Measurements from ENCODE around the gene BNC2.

BNC2 gene

DNA sequence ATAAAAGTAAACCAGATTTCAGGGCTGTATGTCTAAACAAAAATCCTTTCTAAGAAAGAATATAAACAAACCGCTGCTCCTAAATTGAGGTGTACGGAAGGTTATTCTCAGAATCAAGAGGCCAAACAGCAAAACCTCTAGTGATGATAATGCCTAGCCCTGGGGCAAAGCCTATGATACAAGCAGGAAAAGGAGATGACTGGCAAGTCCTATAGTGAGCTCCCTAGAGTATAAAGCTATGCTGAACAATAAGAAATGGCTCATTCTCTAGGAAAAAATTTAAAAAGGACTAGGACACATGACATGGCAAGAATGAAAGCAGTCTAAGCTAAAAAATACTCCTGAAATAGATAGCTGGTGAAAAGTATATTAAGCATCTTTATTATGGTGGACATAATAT lies 187.1 kb downstream of the BNC2 start:
- TF ChIP-seq GATA1 (IDR thresholded peaks at IDR 0.05; ENCODE audit: low read depth, low read length) (no peak), POLR2A (IDR thresholded peaks at IDR 0.05; ENCODE audit: low read length) (no peak)
- DNase-seq: no peak

DNA sequence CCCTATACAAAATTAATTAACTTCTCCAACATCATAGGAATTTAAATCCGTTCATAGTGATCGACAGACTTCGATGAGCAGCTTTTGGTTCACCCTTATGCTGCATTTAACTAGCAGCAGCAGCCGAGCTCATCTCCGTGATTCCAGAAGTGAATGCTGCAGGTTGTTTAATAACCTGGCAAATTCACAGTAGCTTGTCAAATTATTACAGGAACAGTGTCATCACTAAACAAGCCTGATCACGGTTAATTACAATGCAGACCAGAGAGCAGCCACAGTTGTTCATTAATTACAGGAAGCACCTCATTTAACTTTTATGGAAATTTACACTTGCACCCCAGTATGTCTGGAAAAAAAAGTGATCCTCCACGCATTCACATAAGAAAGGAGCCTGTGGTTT lies 188.2 kb downstream of the BNC2 start:
- TF ChIP-seq GATA1 (IDR thresholded peaks at IDR 0.05; ENCODE audit: low read depth, low read length) (no peak), POLR2A (IDR thresholded peaks at IDR 0.05; ENCODE audit: low read length) (no peak)
- DNase-seq: no peak

DNA sequence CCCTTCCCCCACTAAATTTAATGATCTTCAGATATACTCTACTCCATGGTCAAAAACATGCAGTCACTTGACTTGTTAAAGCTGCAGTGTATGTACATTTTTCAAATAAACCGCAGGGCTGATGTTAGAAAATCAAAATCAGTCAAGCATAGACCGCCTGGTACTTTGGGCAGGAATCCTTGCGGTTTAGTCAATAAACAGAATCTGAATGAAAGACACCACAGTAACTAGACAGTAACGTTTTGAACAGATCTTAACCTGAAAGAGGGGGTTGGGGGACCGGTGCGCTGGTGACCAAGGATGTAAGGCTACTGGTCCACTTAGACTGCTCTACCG lies 188.8 kb downstream of the BNC2 start:
- TF ChIP-seq POLR2A (IDR thresholded peaks at IDR 0.05; ENCODE audit: low read length): no peak
- no peak for TF ChIP-seq GATA1 (IDR thresholded peaks at IDR 0.05; ENCODE audit: low read depth, low read length)
- DNase-seq: no peak

DNA sequence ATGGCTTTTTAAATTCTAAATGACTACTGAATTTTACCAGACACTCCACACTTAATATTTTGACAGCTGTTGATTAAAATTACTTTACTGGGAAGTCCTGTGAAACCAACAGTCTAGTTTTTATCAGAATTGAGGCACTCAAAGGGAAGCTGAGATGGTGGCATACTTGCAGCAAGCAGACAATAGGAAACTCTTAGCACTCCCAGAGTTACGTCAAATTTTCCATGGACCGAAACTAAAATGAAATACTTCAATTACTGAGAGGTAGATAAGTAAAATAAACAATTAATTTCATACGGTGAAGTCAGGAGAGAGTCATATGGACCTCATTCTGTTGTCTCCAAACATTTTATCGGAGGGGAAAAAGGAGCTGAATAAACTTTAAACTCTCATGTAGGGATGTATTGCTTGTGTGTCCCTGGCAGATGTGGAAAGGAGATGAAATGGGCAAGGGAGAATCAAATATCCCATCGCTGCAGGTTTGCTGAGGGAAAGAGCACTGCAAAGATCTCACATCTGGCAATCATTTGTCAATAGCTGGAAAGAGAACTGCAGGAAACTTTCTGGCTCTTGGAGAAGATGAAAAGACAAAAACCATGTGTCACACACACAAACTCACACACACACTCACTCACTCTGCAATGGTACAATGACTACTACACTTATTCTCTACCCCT lies 189.4 kb downstream of the BNC2 start:
- DNase-seq: no peak
- TF ChIP-seq GATA1 (IDR thresholded peaks at IDR 0.05; ENCODE audit: low read depth, low read length) (no peak), POLR2A (IDR thresholded peaks at IDR 0.05; ENCODE audit: low read length) (no peak)

DNA sequence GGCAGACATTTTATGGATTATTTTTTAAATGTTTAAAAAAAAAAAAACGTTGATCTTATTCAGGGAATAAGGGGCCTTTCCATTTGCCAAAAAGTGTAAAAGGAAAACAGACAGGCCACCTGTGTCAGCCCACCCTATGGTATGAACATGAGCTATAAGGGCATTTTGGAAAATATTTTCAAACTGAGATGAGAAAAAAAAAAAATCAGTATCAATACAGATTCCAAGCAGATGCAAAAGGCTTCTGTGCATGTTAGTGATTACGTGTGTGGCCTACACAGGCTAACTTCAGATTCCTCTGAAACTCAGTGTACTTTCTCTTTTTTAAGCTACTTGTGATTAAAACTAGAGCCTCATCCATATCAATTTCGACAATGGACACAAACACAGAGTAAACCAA lies 189.9 kb downstream of the BNC2 start:
- no peak for TF ChIP-seq GATA1 (IDR thresholded peaks at IDR 0.05; ENCODE audit: low read depth, low read length)
- no peak for TF ChIP-seq POLR2A (IDR thresholded peaks at IDR 0.05; ENCODE audit: low read length)
- no peak for DNase-seq

DNA sequence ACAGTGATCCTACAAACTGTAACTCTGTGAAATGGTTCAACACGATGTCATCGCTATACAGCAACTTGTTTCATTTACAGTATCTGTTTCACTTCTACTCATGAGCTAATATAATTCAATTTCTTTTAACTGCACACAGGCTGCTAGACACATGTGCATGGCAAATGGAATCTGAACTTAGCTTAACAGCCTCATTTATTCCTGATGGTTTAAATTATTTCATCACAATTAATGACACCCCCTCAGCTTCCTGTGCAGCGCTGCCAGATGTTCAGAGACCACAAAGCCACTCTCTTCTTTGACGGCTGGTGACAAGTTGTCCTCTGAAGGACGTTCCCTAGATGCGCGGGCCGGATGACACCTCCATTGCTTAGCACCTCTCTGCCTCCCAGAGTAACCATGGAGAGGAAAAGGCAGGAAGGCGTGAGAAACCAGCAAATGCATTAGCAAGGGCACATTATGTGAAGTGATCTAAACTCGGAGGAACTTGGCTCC lies 191.1 kb downstream of the BNC2 start:
- no peak for DNase-seq
- TF ChIP-seq GATA1 (IDR thresholded peaks at IDR 0.05; ENCODE audit: low read depth, low read length): no peak
- no peak for TF ChIP-seq POLR2A (IDR thresholded peaks at IDR 0.05; ENCODE audit: low read length)

DNA sequence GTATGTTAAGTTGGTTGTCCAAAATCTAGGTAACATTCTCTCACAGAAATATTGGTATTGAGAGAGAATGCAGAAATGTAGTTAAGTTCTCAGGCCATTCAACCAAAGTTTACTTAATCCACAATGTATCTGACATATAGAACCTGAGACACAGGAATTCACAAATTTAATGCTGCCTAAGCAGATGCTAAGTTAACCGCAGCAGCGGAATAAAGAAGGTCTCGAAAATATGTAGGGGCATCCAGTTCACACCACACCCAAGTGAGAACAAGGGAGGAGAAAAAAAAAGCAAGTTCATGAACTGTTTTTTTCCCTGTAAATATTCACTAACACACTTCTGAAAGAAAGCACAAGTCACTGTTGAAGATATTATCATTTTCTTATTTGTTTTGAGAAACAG lies 194.0 kb downstream of the BNC2 start:
- DNase-seq: no peak
- no peak for TF ChIP-seq GATA1 (IDR thresholded peaks at IDR 0.05; ENCODE audit: low read depth, low read length)
- no peak for TF ChIP-seq POLR2A (IDR thresholded peaks at IDR 0.05; ENCODE audit: low read length)

DNA sequence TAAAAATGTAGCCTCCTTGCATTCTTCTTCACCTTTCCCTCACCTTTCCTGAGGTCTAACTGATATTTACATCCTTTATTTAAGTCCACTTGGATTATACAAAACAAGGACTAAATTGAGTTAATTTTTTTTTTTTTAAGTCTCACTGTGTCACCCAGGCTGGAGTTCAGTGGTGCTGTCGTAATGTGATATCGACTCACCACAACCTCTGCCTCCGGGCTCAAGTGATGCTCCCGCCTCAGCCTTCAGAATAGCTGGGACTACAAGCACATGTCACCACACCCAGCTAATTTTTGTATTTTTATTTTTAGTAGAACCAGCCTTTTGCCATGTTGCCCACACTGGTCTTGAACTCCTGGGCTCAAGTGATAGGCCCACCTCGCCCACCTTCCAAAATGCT lies 195.3 kb downstream of the BNC2 start:
- TF ChIP-seq GATA1 (IDR thresholded peaks at IDR 0.05; ENCODE audit: low read depth, low read length): no peak
- TF ChIP-seq POLR2A (IDR thresholded peaks at IDR 0.05; ENCODE audit: low read length): no peak
- no peak for DNase-seq

DNA sequence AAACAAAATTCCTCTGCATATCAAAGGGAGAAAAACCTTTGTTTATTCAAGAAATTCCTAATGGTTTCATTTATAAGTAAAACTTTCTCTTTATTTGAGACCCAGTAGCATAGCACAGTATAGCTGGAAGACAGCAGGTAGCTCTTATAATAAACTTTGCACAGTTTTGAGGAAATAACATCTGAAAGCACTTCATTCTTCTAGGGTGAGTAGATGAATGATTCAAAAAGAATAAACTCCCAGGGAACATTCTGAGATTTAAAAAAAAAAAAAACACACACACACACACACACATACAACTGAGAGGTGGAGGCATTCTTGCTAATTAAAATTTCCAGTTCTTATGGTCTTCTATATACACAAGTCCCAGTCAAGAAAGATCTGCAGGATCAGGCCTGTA lies 197.3 kb downstream of the BNC2 start:
- TF ChIP-seq POLR2A (IDR thresholded peaks at IDR 0.05; ENCODE audit: low read length): no peak
- TF ChIP-seq GATA1 (IDR thresholded peaks at IDR 0.05; ENCODE audit: low read depth, low read length): no peak
- no peak for DNase-seq

DNA sequence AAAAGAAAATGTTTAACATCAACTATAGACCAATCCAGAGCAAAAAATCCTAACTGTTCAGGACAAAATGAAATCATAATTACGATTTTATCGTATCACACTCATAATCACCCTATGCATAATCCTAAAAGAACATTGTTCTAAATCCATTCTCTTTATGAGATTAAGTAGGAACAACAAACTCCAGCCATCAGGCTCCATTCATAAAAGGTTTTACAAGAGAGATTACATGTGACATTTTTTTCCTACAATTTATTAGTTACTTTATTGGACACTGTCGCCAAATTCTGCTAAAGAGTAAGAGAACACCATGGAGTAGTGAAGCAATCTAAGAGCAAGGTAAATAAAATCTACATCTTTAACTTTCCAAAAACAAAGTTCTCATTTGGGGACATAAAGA lies 198.0 kb downstream of the BNC2 start:
- no peak for DNase-seq
- TF ChIP-seq GATA1 (IDR thresholded peaks at IDR 0.05; ENCODE audit: low read depth, low read length): no peak
- TF ChIP-seq POLR2A (IDR thresholded peaks at IDR 0.05; ENCODE audit: low read length): no peak

DNA sequence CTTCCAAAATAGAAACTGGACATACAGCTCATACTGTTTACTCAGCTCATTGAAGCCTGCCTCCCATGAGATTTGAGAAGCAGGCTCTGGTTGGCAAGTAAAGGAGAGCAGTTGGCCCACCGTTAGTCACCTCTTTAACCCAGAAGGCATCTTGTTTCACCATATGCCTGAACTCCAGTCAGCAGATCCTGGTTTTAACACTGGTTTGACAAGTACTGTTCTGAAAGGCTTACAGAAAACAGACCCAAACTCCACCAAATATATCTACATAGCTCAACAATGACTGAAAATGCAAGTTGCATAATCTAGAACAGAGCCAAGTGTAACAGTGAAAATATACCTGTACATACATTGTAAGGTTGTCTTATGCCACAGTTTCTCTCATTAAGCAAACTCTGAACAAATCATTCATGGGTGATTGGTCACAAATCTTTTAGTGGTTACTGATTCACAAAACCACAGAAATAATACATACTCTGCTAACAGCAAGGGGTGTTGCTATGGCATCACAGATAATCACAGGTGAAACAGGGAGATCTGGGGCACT lies 198.8 kb downstream of the BNC2 start:
- DNase-seq: no peak
- TF ChIP-seq POLR2A (IDR thresholded peaks at IDR 0.05; ENCODE audit: low read length) (no peak), GATA1 (IDR thresholded peaks at IDR 0.05; ENCODE audit: low read depth, low read length) (no peak)

DNA sequence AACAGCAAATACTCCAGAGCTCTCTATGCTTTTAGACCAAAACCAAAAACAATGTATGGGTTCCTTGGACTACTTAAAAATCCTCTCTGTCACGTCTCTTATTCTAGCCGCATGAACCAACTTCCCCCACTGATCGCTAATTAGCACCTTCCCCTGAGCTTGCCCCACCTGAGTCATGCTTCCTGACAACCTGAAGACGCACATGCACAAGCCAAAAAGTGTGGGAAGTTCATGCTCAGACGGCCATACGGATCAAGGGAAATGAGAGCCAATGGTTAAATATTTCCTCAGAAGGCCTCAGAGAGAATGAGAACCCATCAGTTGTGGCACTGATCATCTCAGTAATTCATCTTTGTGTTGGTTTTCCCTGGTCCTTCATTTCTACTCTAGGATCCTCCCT lies 199.7 kb downstream of the BNC2 start:
- TF ChIP-seq GATA1 (IDR thresholded peaks at IDR 0.05; ENCODE audit: low read depth, low read length) (no peak), POLR2A (IDR thresholded peaks at IDR 0.05; ENCODE audit: low read length) (no peak)
- DNase-seq: no peak

DNA sequence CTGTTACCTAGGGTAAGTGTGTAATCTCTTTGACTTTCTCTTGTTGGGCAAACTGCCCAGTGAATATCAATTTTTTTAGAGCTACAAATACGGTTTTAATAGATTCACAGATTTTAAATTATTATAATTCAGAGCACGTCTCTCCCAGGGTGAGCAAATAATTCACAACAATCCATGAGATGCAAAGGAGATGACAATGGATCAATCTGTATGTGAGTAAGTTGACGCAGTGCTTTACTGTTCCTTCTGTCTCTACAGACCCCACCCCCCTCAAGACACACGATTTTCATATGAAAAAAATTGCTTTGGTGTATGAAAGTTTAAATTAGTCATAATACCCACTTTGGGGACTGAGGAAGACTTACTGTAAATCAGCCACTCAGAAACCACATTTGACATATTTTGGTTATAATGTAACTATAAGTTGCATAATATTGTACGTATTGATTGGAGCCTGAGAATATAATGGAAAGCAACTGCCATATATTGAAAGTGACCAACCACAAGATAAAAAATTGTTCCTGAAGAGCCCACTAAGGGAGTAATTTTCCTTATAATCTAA lies 201.7 kb downstream of the BNC2 start:
- no peak for DNase-seq
- TF ChIP-seq POLR2A (IDR thresholded peaks at IDR 0.05; ENCODE audit: low read length) (no peak), GATA1 (IDR thresholded peaks at IDR 0.05; ENCODE audit: low read depth, low read length) (no peak)

DNA sequence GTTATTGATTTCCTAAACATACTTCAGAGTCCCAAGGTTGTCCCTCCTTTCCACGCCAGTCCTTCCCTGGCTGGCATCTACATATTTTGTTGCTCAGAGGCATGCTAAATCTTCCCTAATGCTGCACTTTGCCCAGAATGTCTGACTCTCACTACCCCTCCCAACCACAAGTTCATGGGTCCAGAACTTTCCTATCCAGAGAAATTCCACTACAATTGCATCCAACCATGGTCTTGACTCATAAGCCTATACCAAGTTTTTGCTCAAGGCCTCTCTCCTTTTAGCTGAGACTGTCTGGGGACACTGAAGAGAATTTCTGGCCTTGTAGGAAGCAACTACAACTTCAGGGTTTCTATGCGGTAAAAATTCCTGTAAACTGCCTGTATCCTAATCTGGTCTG lies 206.3 kb downstream of the BNC2 start:
- TF ChIP-seq GATA1 (IDR thresholded peaks at IDR 0.05; ENCODE audit: low read depth, low read length) (no peak), POLR2A (IDR thresholded peaks at IDR 0.05; ENCODE audit: low read length) (no peak)
- DNase-seq: no peak

DNA sequence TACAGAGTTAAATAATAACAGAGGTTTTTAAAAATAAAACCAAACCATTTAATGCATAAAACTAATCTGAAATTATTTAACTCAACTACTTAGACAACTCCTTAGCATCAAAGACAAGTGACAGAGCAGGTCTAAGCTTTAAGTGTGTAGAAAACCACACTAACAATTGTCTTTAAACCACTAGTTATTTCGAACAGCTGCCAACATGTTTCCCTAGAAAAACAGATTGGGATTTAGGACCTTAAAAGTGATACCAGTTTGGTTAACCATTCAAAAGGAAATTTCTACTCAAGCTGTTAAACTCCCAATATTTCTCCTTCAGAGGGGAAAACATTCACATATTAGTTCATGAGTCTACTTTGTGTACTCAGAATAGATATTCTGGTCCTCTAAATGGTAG lies 208.7 kb downstream of the BNC2 start:
- TF ChIP-seq GATA1 (IDR thresholded peaks at IDR 0.05; ENCODE audit: low read depth, low read length) (no peak), POLR2A (IDR thresholded peaks at IDR 0.05; ENCODE audit: low read length) (no peak)
- DNase-seq: no peak
